NT2/D1 (cell line): ENCODE data around the gene FAM9A.
"Not testable (repeated sequence)": the region's sequence is repeated elsewhere in the genome, so short reads cannot be mapped to it uniquely, and the experiment has no call there.

ENCODE experiments used
- SUZ12 ChIP-seq: IDR thresholded peaks from 2 replicates; pipeline ENCODE4 v1.6.1; 2011; ENCODE audit not compliant: insufficient read length, insufficient read depth; ENCODE audit errors: extremely low read depth
- YY1 ChIP-seq: IDR thresholded peaks from 2 replicates; pipeline ENCODE4 v1.6.1; 2011; ENCODE audit not compliant: insufficient read length, insufficient read depth
- ZNF274 ChIP-seq: IDR thresholded peaks from 2 replicates; pipeline ENCODE4 v1.6.1; 2011; ENCODE audit warnings: mild to moderate bottlenecking, low read depth, low read length

- TF ChIP-seq ZNF274, SUZ12, YY1: not testable (repeated sequence)
Observed at GRCh38 chrX:8781921-8782320, 19.3 kb downstream of the FAM9A start.
